Panc1 (cell line): ENCODE measurements around the gene FAM118A. TPM values are rescaled to one million over a fixed set of nuclear protein-coding genes. Genes with fewer than 3 reads are reported as not detected.
"Not testable (repeated sequence)": the region's sequence is repeated elsewhere in the genome, so short reads cannot be mapped to it uniquely, and the experiment has no call there.

ENCODE experiments used
- ATAC-seq: fragments of 200-7000 bp; cut with Tn5 transposase; 2 replicates; pipeline ENCODE4 v1.9.1; 2020; ENCODE audit warnings: mild to moderate bottlenecking, moderate library complexity
- BruUV-seq: library from RNA; stranded (reverse); fragments of 400-500 nt; replicated peaks from 2 replicates; lab custom pipeline; 2021; lab: Mats Ljungman, UMichigan
- CTCF ChIA-PET: fragments of 300-600 bp; sonication (Branson Sonifier 250); formaldehyde crosslinking; loops from one replicate; lab custom pipeline; 2022; ENCODE audit warnings: antibody characterized with exemption; lab: Charles Lee
- POLR2A ChIA-PET: fragments of 300-600 bp; sonication (Branson Sonifier 250); formaldehyde crosslinking; loops from one replicate; lab custom pipeline; 2022; ENCODE audit warnings: antibody characterized with exemption; lab: Charles Lee
- DNase-seq: peaks from one replicate; pipeline ENCODE4 v3.0.0-alpha.2; 2010; ENCODE audit warnings: low read depth, low spot score
- H3K27ac ChIP-seq: 2 replicates; pipeline ENCODE4 v1.5.1; 2011; ENCODE audit warnings: mild to moderate bottlenecking, low read length, inconsistent platforms
- H3K27me3 ChIP-seq: fragments of 200-500 bp; sonication (Bioruptor generic); 2 replicates; pipeline ENCODE4 v1.6.0; 2014; ENCODE audit warnings: low read length, inconsistent platforms; ENCODE audit not compliant: control insufficient read depth, insufficient read depth
- H3K36me3 ChIP-seq: fragments of 200-500 bp; sonication (Bioruptor generic); 2 replicates; pipeline ENCODE4 v1.5.1; 2014; ENCODE audit warnings: inconsistent platforms, mild to moderate bottlenecking, low read length, moderate library complexity; ENCODE audit not compliant: control insufficient read depth, insufficient read depth
- H3K4me1 ChIP-seq: 2 replicates; pipeline ENCODE4 v1.5.1; 2011; ENCODE audit warnings: inconsistent platforms, mild to moderate bottlenecking, low read length, moderate library complexity; ENCODE audit not compliant: control insufficient read depth, insufficient read depth
- H3K4me3 ChIP-seq, 2 experiments: 2 replicates each; pipeline ENCODE4 v1.5.1; 2011 to 2012; ENCODE audit warnings: low read depth in 2 of 2, low read length in 2 of 2, mild to moderate bottlenecking in 2 of 2, inconsistent platforms in 1 of 2, moderate library complexity in 1 of 2
- H3K9me3 ChIP-seq: fragments of 200-500 bp; sonication (Bioruptor generic); 2 replicates; pipeline ENCODE4 v1.5.1; 2014; ENCODE audit warnings: low read depth, mild to moderate bottlenecking, inconsistent platforms, low read length, moderate library complexity; ENCODE audit not compliant: control insufficient read depth, insufficient read depth
- CTCF ChIP-seq: fragments of 450-650 bp; IDR thresholded peaks from 2 replicates; pipeline ENCODE4 v1.5.1; 2017; ENCODE audit warnings: mild to moderate bottlenecking
- POLR2AphosphoS5 ChIP-seq: IDR thresholded peaks from 2 replicates; pipeline ENCODE4 v1.6.1; 2012; ENCODE audit warnings: mild to moderate bottlenecking, low read depth, low read length, moderate library complexity
- REST ChIP-seq, 2 experiments: IDR thresholded peaks; 2 replicates each; pipeline ENCODE4 v1.6.1; 2011 to 2012; ENCODE audit warnings: low read depth in 2 of 2, control low read depth in 1 of 2, low read length in 1 of 2, mild to moderate bottlenecking in 1 of 2, moderate library complexity in 1 of 2; ENCODE audit not compliant: insufficient read depth in 1 of 2
- TCF7L2 ChIP-seq: IDR thresholded peaks from 2 replicates; pipeline ENCODE4 v1.6.1; 2011; ENCODE audit warnings: mild to moderate bottlenecking, low read depth, low read length, inconsistent platforms
- in situ Hi-C: cut with HindIII; loops from 2 replicates; pipeline ENCODE4 v1.10.0; 2016; ENCODE audit warnings: low sequenced_read_pairs, low pct_unique_long_range_greater_than_20kb
- intact Hi-C: fragments of 100-400 bp; cut with micrococcal nuclease; formaldehyde crosslinking; loops from one replicate; pipeline ENCODE4 v1.10.0; 2022; ENCODE audit not compliant: unreplicated experiment
- total RNA-seq: library from RNA; stranded (reverse); gene quantifications from one replicate; pipeline ENCODE4 v1.2.1, GENCODE V29; 2021; ENCODE audit not compliant: unreplicated experiment

FAM118A gene
- total RNA-seq, 1 experiment from 2014 or later, result 73.2 TPM

GRCh38 chr22:45276507-45277105, 33.1 kb upstream of the FAM118A start:
- no peak overlapping the region for H3K27ac ChIP-seq
- no peak overlapping the region for H3K4me3 ChIP-seq
- H3K9me3 ChIP-seq, result no peaks in the 10 kb centered on the region
- H3K27me3 ChIP-seq, result no peaks in the 10 kb centered on the region
- DNase-seq, result no peak
- TF ChIP-seq CTCF (no peak), REST (IDR thresholded peaks at IDR 0.05; ENCODE audit: insufficient read depth in 1 of 2, low read depth in 2 of 2, low read length in 1 of 2) (no peak), POLR2AphosphoS5 (no peak), TCF7L2 (no peak)
- ChIA-PET CTCF (no interaction called here), POLR2A (no interaction called here)
- no peak for ATAC-seq
- intact Hi-C loops (no loop called here), in situ Hi-C loops (no loop called here)
- H3K36me3 ChIP-seq, result no peaks in the 10 kb centered on the region
- no peaks in the 10 kb centered on the region; the same call in none of the 2 replicates for H3K4me1 ChIP-seq
- no TSS peak for BruUV-seq

GRCh38 chr22:45277720-45278119, 32.0 kb upstream of the FAM118A start:
- DNase-seq, H3K4me1 ChIP-seq, H3K36me3 ChIP-seq, POLR2A ChIA-PET, intact Hi-C loops, BruUV-seq, H3K27me3 ChIP-seq, H3K9me3 ChIP-seq, H3K27ac ChIP-seq, ATAC-seq, CTCF ChIA-PET, H3K4me3 ChIP-seq, in situ Hi-C loops: not testable (repeated sequence)

GRCh38 chr22:45278125-45278524, 31.6 kb upstream of the FAM118A start:
- intact Hi-C loops (no loop called here), in situ Hi-C loops (no loop called here)
- ATAC-seq (no peak), DNase-seq (no peak)
- no peaks in the 10 kb centered on the region for H3K9me3 ChIP-seq
- H3K4me3 ChIP-seq, result no peak overlapping the region
- no peaks in the 10 kb centered on the region; the same call in 1 of the 2 replicates for H3K4me1 ChIP-seq
- POLR2A ChIA-PET, result no interaction called here
- CTCF ChIA-PET, result no interaction called here
- H3K27ac ChIP-seq, result no peak overlapping the region
- H3K27me3 ChIP-seq, result no peaks in the 10 kb centered on the region
- no peaks in the 10 kb centered on the region for H3K36me3 ChIP-seq
- TF ChIP-seq REST (IDR thresholded peaks at IDR 0.05; ENCODE audit: insufficient read depth in 1 of 2, low read depth in 2 of 2, low read length in 1 of 2), result no peak
- TF ChIP-seq TCF7L2, result no peak
- BruUV-seq, result no TSS peak
